HepG2 (cell line): ENCODE data around the gene NDRG2. TPM values are rescaled to one million over a fixed set of nuclear protein-coding genes. Genes with fewer than 3 reads are reported as not detected.

ENCODE experiments used
- CBFB ChIP-seq: sonication (generic); formaldehyde crosslinking; IDR thresholded peaks from 2 replicates; pipeline ENCODE4 v1.4.0; 2020; ENCODE audit warnings: missing genetic modification reagents
- EP300 ChIP-seq, 3 experiments: sonication (generic) in 1 of 3; formaldehyde crosslinking in 1 of 3; IDR thresholded peaks; 2 replicates each; pipeline versions ENCODE4 v1.5.1 to v1.6.1; 2011 to 2020; ENCODE audit warnings: low read depth in 2 of 3, low read length in 2 of 3, borderline replicate concordance in 1 of 3, improper control_type of control experiment in 1 of 3, mild to moderate bottlenecking in 1 of 3, missing genetic modification reagents in 1 of 3, moderate library complexity in 1 of 3
- IRF1 ChIP-seq: sonication (generic); formaldehyde crosslinking; IDR thresholded peaks from 2 replicates; pipeline ENCODE4 v1.4.0; 2020; ENCODE audit warnings: low read depth, mild to moderate bottlenecking, missing genetic modification reagents
- KLF15 ChIP-seq: sonication (generic); formaldehyde crosslinking; IDR thresholded peaks from 2 replicates; pipeline ENCODE4 v1.8.1; 2023; ENCODE audit warnings: borderline replicate concordance, mild to moderate bottlenecking, inconsistent platforms, missing genetic modification reagents, mixed read lengths
- LBX2 ChIP-seq: sonication (generic); formaldehyde crosslinking; IDR thresholded peaks from 2 replicates; pipeline ENCODE4 v1.5.0; 2020; ENCODE audit warnings: missing genetic modification reagents, mild to moderate bottlenecking, borderline replicate concordance
- NFYC ChIP-seq: IDR thresholded peaks from 2 replicates; pipeline ENCODE4 v1.6.1; 2016; ENCODE audit warnings: missing genetic modification reagents, missing compliant biosample characterization
- RAD21 ChIP-seq: fragments of 450-650 bp; formaldehyde crosslinking; IDR thresholded peaks from 2 replicates; pipeline ENCODE4 v1.5.0; 2020; ENCODE audit warnings: mild to moderate bottlenecking
- RNF2 ChIP-seq: fragments of 450-650 bp; conservative IDR thresholded peaks from 2 replicates; pipeline ENCODE4 v1.6.1; 2016; ENCODE audit warnings: low read depth
- SMARCC2 ChIP-seq: fragments of 450-650 bp; IDR thresholded peaks from 2 replicates; pipeline ENCODE4 v1.6.1; 2017; ENCODE audit warnings: antibody characterized with exemption, mild to moderate bottlenecking
- SNAI1 ChIP-seq: sonication (generic); formaldehyde crosslinking; IDR thresholded peaks from 2 replicates; pipeline ENCODE4 v1.5.0; 2020; ENCODE audit warnings: mild to moderate bottlenecking, missing genetic modification reagents, borderline replicate concordance
- SP4 ChIP-seq: sonication (generic); formaldehyde crosslinking; IDR thresholded peaks from 2 replicates; pipeline ENCODE4 v1.8.1; 2023; ENCODE audit warnings: mild to moderate bottlenecking, missing genetic modification reagents
- SSRP1 ChIP-seq: IDR thresholded peaks from 2 replicates; pipeline ENCODE4 v1.6.1; 2016; ENCODE audit warnings: control low read depth
- TBX3 ChIP-seq: fragments of 450-650 bp; IDR thresholded peaks from 2 replicates; pipeline ENCODE4 v1.6.1; 2017; ENCODE audit warnings: antibody characterized with exemption, mild to moderate bottlenecking, inconsistent platforms, borderline replicate concordance
- TGIF2 ChIP-seq: IDR thresholded peaks from 2 replicates; pipeline ENCODE4 v1.6.1; 2016; ENCODE audit warnings: control low read depth, missing compliant biosample characterization
- WIZ ChIP-seq: sonication (generic); formaldehyde crosslinking; IDR thresholded peaks from 2 replicates; pipeline ENCODE4 v1.5.1; 2020; ENCODE audit warnings: mild to moderate bottlenecking, missing genetic modification reagents
- ZFP1 ChIP-seq: IDR thresholded peaks from 2 replicates; pipeline ENCODE4 v1.6.1; 2016
- ZFP36L1 ChIP-seq: sonication (generic); formaldehyde crosslinking; IDR thresholded peaks from 2 replicates; pipeline ENCODE4 v1.8.0; 2022; ENCODE audit warnings: mild to moderate bottlenecking, missing genetic modification reagents, moderate library complexity
- ZNF274 ChIP-seq: sonication (generic); formaldehyde crosslinking; IDR thresholded peaks from 2 replicates; pipeline ENCODE4 v1.5.1; 2020; ENCODE audit warnings: mild to moderate bottlenecking, missing genetic modification reagents
- ZNF350 ChIP-seq: sonication (generic); formaldehyde crosslinking; IDR thresholded peaks from 2 replicates; pipeline ENCODE4 v1.4.0; 2020; ENCODE audit warnings: mild to moderate bottlenecking, low read depth, missing genetic modification reagents, borderline replicate concordance
- ZNF432 ChIP-seq: sonication (generic); formaldehyde crosslinking; IDR thresholded peaks from 2 replicates; pipeline ENCODE4 v1.5.0; 2020; ENCODE audit warnings: missing genetic modification reagents, mild to moderate bottlenecking, borderline replicate concordance
- ZNF687 ChIP-seq: sonication (generic); formaldehyde crosslinking; IDR thresholded peaks from 2 replicates; pipeline ENCODE4 v1.5.1; 2020; ENCODE audit warnings: mild to moderate bottlenecking, missing genetic modification reagents, moderate library complexity
- ZNF792 ChIP-seq: IDR thresholded peaks from 2 replicates; pipeline ENCODE4 v1.6.1; 2016
- ZNF879 ChIP-seq: sonication (generic); formaldehyde crosslinking; IDR thresholded peaks from 2 replicates; pipeline ENCODE4 v1.8.1; 2023; ENCODE audit warnings: missing genetic modification reagents
- polyA plus RNA-seq, 8 experiments: library from polyadenylated mRNA; depleted of rRNA in 3 of 8; stranded (reverse) in 7 of 8; unstranded in 1 of 8; fragments of >200 nt; fragmentation: Illumina TruSeq in 4 of 8; extraction: Trizol in 4 of 8; gene quantifications; 2 replicates each; pipeline versions ENCODE4 v1.2.1 to v1.2.3, GENCODE V29; 2011 to 2016; ENCODE audit warnings: low read depth in 4 of 8, missing spikeins in 1 of 8, mixed read lengths in 1 of 8; ENCODE audit not compliant: insufficient read depth in 1 of 8
- total RNA-seq, 5 experiments: library from RNA; depleted of rRNA; stranded (reverse); fragments of >200 nt; fragmentation: Illumina TruSeq; extraction: Trizol; gene quantifications; 2 replicates each; pipeline ENCODE4 v1.2.3, GENCODE V29; 2016; ENCODE audit warnings: low read depth in 1 of 5

The NDRG2 gene
- total and polyA plus RNA-seq, 2 of the 13 experiments (the other 11 are each of a cell fraction or from before 2014, with no cell fraction given), result 27.2 to 189 TPM

DNA sequence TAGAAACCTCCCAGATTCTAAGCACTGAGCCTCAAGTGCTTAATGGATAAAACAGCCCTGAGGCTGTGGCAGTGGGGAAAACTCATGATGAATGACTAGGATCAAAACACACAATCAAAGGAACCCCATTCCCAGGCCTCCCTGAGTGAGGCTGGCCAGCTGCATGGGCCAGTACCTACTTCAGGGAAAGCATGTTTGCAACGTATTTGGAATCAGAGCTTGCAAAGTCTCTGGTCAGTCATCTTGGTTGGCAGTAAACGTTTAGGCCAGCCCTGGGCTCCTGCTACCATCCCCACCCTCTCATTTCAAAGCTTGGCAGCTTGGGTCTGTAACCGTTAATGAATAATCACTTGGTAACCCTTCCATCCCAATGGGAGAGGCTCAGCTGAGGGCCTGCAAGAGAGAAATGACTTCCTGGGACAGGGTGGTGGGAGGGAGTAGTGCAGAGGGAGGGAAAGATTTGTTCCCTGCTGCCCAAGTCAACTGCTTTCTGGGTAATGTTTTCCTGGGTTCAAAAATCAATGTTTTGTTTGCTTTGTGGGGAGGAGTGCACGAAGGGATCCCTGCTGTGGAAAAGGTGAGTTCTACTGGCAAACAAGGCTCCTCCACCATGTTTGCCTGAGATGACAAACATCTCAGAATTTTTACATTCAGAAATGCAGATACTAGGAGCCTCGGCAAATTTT lies 30.7 kb upstream of the NDRG2 start (continued):
- TF ChIP-seq ZNF274 (CRISPR knock-in tag), result peak; percentile 66; the same call in 1 of the 2 replicates
- TF ChIP-seq ZNF687 (CRISPR knock-in tag), result peak; percentile 41; the same call in 1 of the 2 replicates
- TF ChIP-seq ZFP36L1 (CRISPR knock-in tag), result peak; percentile 90
- peak; percentile 46; the same call in 1 of the 2 replicates for TF ChIP-seq CBFB (CRISPR knock-in tag)
- TF ChIP-seq ZNF879 (CRISPR knock-in tag), result no peak
- no peak for TF ChIP-seq TBX3
- TF ChIP-seq NFYC (CRISPR knock-in tag), result 0 out of 2 replicates have a peak, but pooled peaks have one; percentile 28
- no peak for TF ChIP-seq LBX2 (CRISPR knock-in tag)
- no peak for TF ChIP-seq IRF1 (CRISPR knock-in tag)
- TF ChIP-seq ZNF792 (CRISPR knock-in tag), result peak; percentile 85
- TF ChIP-seq TGIF2 (CRISPR knock-in tag), result peak; percentile 57; the same call in 1 of the 2 replicates
- TF ChIP-seq SNAI1 (CRISPR knock-in tag), result no peak
- no peak for TF ChIP-seq SP4
- TF ChIP-seq EP300 (IDR thresholded peaks at IDR 0.05; ENCODE audit: low read depth in 2 of 2, low read length in 2 of 2), result peak in 1 of 2 experiments; percentile 88; a peak in 2 of 4 replicates
- TF ChIP-seq EP300 (CRISPR knock-in tag; IDR thresholded peaks at IDR 0.05; ENCODE audit: borderline replicate concordance), result peak; percentile 54; the same call in 1 of the 2 replicates
- no peak for TF ChIP-seq WIZ (CRISPR knock-in tag)
- TF ChIP-seq RAD21, result peak; percentile 42
- no peak; the same call in 1 of the 2 replicates for TF ChIP-seq ZFP1 (CRISPR knock-in tag)
- TF ChIP-seq RNF2, result no peak
- TF ChIP-seq KLF15 (CRISPR knock-in tag), result no peak
- peak; percentile 92 for TF ChIP-seq ZNF350 (CRISPR knock-in tag)
- no peak for TF ChIP-seq SMARCC2
- TF ChIP-seq ZNF432 (CRISPR knock-in tag), result no peak
- TF ChIP-seq SSRP1 (CRISPR knock-in tag), result no peak
